Testis (tissue), 3 donors: Measurements from ENCODE around the gene ZNF648. TPM values are rescaled to one million over a fixed set of nuclear protein-coding genes. Genes with fewer than 3 reads are reported as not detected.

Experiments
- DNase-seq: peaks from one replicate; pipeline ENCODE4 v3.0.0-alpha.2; 2019
- H3K27ac ChIP-seq, 2 donors: fragments of 200-600 bp; sonication (generic); one replicate each; pipeline ENCODE4 v1.5.1; 2019
- H3K27me3 ChIP-seq: fragments of 200-600 bp; sonication (generic); one replicate; pipeline ENCODE4 v1.5.1; 2019
- H3K36me3 ChIP-seq: fragments of 200-600 bp; sonication (generic); one replicate; pipeline ENCODE4 v1.5.1; 2017; ENCODE audit warnings: low read depth; ENCODE audit errors: missing control alignments
- H3K4me1 ChIP-seq: fragments of 200-600 bp; sonication (generic); one replicate; pipeline ENCODE4 v1.5.1; 2019
- H3K4me3 ChIP-seq, 2 donors: fragments of 200-600 bp; sonication (generic); one replicate each; pipeline ENCODE4 v1.5.1; 2017 to 2019
- H3K9me3 ChIP-seq: fragments of 200-600 bp; sonication (generic); one replicate; pipeline ENCODE4 v1.5.1; 2017
- POLR2A ChIP-seq: fragments of 450-650 bp; IDR thresholded peaks from one replicate; pipeline ENCODE4 v1.6.1; 2017; ENCODE audit warnings: antibody characterized with exemption, mild to moderate bottlenecking, moderate library complexity
- WGBS, 2 donors: methylation state at CpG; one replicate each; pipeline ENCODE4 v1.1.5; 2018; 5-methylcytosine and 5-hydroxymethylcytosine counted together
- intact Hi-C: fragments of 100-400 bp; cut with DNase I; formaldehyde crosslinking; loops from one replicate; pipeline ENCODE4 v1.15.1; 2023; ENCODE audit warnings: low total_unique reads
- polyA plus RNA-seq: library from polyadenylated mRNA; stranded (reverse); fragments of 350-450 nt; fragmentation: Illumina TruSeq; extraction: RNeasy Lipid Tissue Mini Kit (QIAGEN cat#74804); gene quantifications from one replicate; pipeline ENCODE4 v1.2.3, GENCODE V29; 2014; ENCODE audit warnings: low read depth, low replicate concordance; ENCODE audit not compliant: insufficient read depth
- total RNA-seq, 2 donors: library from RNA; depleted of rRNA; stranded (reverse); fragments of >200 nt; gene quantifications; one replicate each; pipeline ENCODE4 v1.2.3, GENCODE V29; 2016
- TF ChIP-seq, protein P1 (sequence below), 3 experiments: fragments of 450-650 bp in 2 of 3; fragments of 200-600 bp in 1 of 3; sonication (generic) in 1 of 3; IDR thresholded peaks; one replicate each; pipeline ENCODE4 v1.5.1; 2016 to 2019; ENCODE audit warnings: antibody characterized with exemption in 3 of 3, mild to moderate bottlenecking in 2 of 3, moderate library complexity in 1 of 3

Gene ZNF648
- total and polyA plus RNA-seq, 3 donors from 2014 or later = 0.91 to 5.0 (median 3.8) TPM

DNA sequence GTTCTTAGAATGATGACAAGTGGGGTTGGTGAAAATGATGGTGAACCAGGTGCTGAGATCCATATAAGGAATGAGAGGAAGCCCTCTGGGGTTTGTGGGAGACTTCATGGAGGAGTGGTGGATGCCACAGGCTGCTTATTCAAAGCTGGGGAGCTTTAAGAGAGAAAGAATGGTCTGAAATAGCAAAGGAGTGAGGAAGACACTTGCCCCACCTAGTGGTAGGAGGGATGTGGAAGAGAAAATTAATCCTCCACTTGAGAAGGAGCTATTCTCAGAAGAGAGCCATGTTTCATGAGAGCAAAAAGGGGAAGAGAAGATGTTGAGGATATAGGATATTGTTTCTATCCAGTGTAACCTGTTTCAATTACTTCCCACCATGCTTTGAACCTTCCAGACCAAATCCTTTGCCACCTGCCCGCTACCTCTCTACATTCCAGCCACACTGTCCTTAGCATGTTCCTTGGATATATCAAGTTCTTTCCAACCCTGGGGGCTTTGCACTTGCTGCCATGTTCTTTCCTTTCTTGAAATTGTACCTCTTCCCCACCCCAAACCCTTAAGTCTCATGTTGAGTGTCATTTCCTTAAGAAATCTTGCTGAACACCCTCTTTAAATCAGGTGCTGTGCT lies 19.6 kb upstream of the ZNF648 start:
- Histone ChIP-seq H3K4me1 (peaks cover 16% of the 10 kb centered on the region), H3K4me3 (no peak overlapping the region), H3K27me3 (no peaks in the 10 kb centered on the region), H3K36me3 (no peaks in the 10 kb centered on the region), H3K27ac (no peak overlapping the region), H3K9me3 (no peaks in the 10 kb centered on the region)
- 95 to 97% methylated on average over 1 of the region's 1 CpG for WGBS, 2 donors
- TF ChIP-seq, protein P1, sequence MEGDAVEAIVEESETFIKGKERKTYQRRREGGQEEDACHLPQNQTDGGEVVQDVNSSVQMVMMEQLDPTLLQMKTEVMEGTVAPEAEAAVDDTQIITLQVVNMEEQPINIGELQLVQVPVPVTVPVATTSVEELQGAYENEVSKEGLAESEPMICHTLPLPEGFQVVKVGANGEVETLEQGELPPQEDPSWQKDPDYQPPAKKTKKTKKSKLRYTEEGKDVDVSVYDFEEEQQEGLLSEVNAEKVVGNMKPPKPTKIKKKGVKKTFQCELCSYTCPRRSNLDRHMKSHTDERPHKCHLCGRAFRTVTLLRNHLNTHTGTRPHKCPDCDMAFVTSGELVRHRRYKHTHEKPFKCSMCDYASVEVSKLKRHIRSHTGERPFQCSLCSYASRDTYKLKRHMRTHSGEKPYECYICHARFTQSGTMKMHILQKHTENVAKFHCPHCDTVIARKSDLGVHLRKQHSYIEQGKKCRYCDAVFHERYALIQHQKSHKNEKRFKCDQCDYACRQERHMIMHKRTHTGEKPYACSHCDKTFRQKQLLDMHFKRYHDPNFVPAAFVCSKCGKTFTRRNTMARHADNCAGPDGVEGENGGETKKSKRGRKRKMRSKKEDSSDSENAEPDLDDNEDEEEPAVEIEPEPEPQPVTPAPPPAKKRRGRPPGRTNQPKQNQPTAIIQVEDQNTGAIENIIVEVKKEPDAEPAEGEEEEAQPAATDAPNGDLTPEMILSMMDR (IDR thresholded peaks at IDR 0.05) = peak; percentile 28 to 75 (median 68)
- no peak for TF ChIP-seq POLR2A
- DNase-seq = peak; percentile 61
- intact Hi-C loops = loop anchor here (10.0 kb wide), 1 partner anchor 704 kb away; the partner anchor contains the start of gene NPL

GRCh38 chr1:182080040-182080439 lies 18.5 kb upstream of the ZNF648 start:
- no peak overlapping the region for H3K4me3 ChIP-seq
- 67 to 70% methylated on average over 3 of the region's 3 CpGs for WGBS, 2 donors
- H3K27ac ChIP-seq = no peak overlapping the region
- intact Hi-C loops = loop anchor here (10.0 kb wide), 1 partner anchor 705 kb away; the partner anchor contains the start of gene NPL
- TF ChIP-seq, protein P1 (IDR thresholded peaks at IDR 0.05) = no peak
- no peak for TF ChIP-seq POLR2A
- H3K4me1 ChIP-seq = peaks cover 15% of the 10 kb centered on the region
- H3K27me3 ChIP-seq = no peaks in the 10 kb centered on the region
- H3K9me3 ChIP-seq = no peaks in the 10 kb centered on the region
- no peaks in the 10 kb centered on the region for H3K36me3 ChIP-seq
- no peak for DNase-seq

DNA sequence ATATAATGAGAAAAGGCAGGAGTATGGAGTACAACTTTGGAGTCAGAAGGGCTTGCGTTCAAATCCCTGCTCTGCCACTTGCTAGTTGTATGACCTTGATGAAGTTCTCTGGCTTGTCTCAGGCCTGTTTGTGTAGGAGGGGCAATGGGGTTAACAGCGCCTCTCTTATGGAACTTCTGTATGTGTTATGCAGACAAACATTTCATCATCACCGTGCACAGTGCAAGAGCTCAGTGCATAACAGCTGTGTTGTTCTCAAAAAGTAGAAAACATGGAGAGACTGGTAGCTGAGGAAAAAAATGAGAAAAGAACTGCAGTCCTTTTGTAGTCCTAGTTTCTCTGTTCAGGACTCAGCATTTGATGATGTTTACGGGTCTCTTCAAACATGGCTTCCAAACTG lies 10.4 kb upstream of the ZNF648 start:
- intact Hi-C loops = no loop called here
- WGBS, 2 donors = 76 to 78% methylated on average over 4 of the region's 4 CpGs

GRCh38 chr1:182069028-182069466 lies 7.5 kb upstream of the ZNF648 start:
- intact Hi-C loops = no loop called here
- 4 to 6% methylated on average over 5 to 12 of the region's 12 CpGs for WGBS, 2 donors
- Histone ChIP-seq H3K4me1 (peaks cover 4% of the 10 kb centered on the region), H3K9me3 (no peaks in the 10 kb centered on the region), H3K27ac (no peak overlapping the region), H3K4me3 (no peak overlapping the region), H3K36me3 (no peaks in the 10 kb centered on the region), H3K27me3 (no peaks in the 10 kb centered on the region)
- DNase-seq = peak; percentile 81
- no peak for TF ChIP-seq POLR2A
- TF ChIP-seq, protein P1 (IDR thresholded peaks at IDR 0.05) = peak; percentile 10 to 66 (median 25)

More for the DNA sequence above, 10.4 kb upstream of the ZNF648 start:
- peaks cover 4% of the 10 kb centered on the region for H3K4me1 ChIP-seq
- H3K36me3 ChIP-seq = no peaks in the 10 kb centered on the region
- TF ChIP-seq, protein P1 (IDR thresholded peaks at IDR 0.05) = no peak
- TF ChIP-seq POLR2A = no peak
- no peaks in the 10 kb centered on the region for H3K9me3 ChIP-seq
- no peak overlapping the region for H3K4me3 ChIP-seq
- H3K27me3 ChIP-seq = no peaks in the 10 kb centered on the region
- no peak for DNase-seq
- H3K27ac ChIP-seq = no peak overlapping the region

DNA sequence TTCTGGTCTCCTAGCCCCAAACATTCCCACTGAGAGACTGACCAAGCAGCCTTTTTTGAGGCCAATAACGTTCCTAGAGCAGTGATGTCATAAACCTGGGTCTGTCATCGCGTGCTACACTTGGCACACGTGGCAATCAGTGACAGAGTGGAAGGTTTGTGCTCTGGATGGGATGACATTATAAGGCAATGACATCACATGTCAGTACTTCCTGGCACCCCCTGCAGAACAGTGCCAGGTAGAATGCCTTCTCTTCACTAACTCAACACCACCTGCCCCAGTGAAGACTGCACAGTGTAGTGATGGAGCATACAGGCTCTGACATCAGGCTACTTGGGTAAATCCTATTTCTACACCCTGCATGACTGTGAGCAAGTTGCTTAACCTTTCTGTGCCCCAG lies 5.4 kb upstream of the ZNF648 start:
- no peak overlapping the region for H3K27ac ChIP-seq
- H3K4me1 ChIP-seq = peaks cover 4% of the 10 kb centered on the region
- peaks cover 3% of the 10 kb centered on the region for H3K9me3 ChIP-seq
- intact Hi-C loops = no loop called here
- no peak for DNase-seq
- no peak for TF ChIP-seq POLR2A
- TF ChIP-seq, protein P1 (IDR thresholded peaks at IDR 0.05) = no peak
- H3K4me3 ChIP-seq = no peak overlapping the region
- no peaks in the 10 kb centered on the region for H3K36me3 ChIP-seq
- 77 to 90% methylated on average over 4 of the region's 4 CpGs for WGBS, 2 donors
- H3K27me3 ChIP-seq = no peaks in the 10 kb centered on the region
